HepG2 (cell line): ENCODE data around the gene TOX4. TPM values are rescaled to one million over a fixed set of nuclear protein-coding genes. Genes with fewer than 3 reads are reported as not detected.
A peak's percentile ranks its signal among the peaks of the same experiment; 100 is the strongest.

Source experiments
- BORCS8-MEF2B ChIP-seq: sonication (generic); formaldehyde crosslinking; IDR thresholded peaks from 2 replicates; pipeline ENCODE4 v1.8.0; 2022; ENCODE audit warnings: mild to moderate bottlenecking, missing genetic modification reagents
- FOXA1 ChIP-seq, 2 experiments: fragments of 450-650 bp in 1 of 2; sonication (generic) in 1 of 2; formaldehyde crosslinking in 1 of 2; IDR thresholded peaks; 2 replicates each; pipeline versions ENCODE4 v1.4.0 to v1.6.1; 2016 to 2020; ENCODE audit warnings: missing genetic modification reagents in 1 of 2
- HCFC1 ChIP-seq: fragments of 150-350 bp; IDR thresholded peaks from 2 replicates; pipeline ENCODE4 v1.6.1; 2014; ENCODE audit warnings: low read depth, low read length
- NAIF1 ChIP-seq: sonication (generic); formaldehyde crosslinking; IDR thresholded peaks from 2 replicates; pipeline ENCODE4 v1.5.0; 2020; ENCODE audit warnings: mild to moderate bottlenecking, missing genetic modification reagents, borderline replicate concordance
- NFIC ChIP-seq: IDR thresholded peaks from 2 replicates; pipeline ENCODE4 v1.6.1; 2012; ENCODE audit warnings: mild to moderate bottlenecking, low read length, inconsistent platforms
- RARG ChIP-seq: sonication (generic); formaldehyde crosslinking; IDR thresholded peaks from 2 replicates; pipeline ENCODE4 v1.4.0; 2020; ENCODE audit warnings: low read depth, mild to moderate bottlenecking, missing genetic modification reagents
- RNF2 ChIP-seq: fragments of 450-650 bp; conservative IDR thresholded peaks from 2 replicates; pipeline ENCODE4 v1.6.1; 2016; ENCODE audit warnings: low read depth
- ZFP1 ChIP-seq: IDR thresholded peaks from 2 replicates; pipeline ENCODE4 v1.6.1; 2016
- ZFP82 ChIP-seq: sonication (generic); formaldehyde crosslinking; IDR thresholded peaks from 2 replicates; pipeline ENCODE4 v1.5.1; 2020; ENCODE audit warnings: mild to moderate bottlenecking, missing genetic modification reagents, borderline replicate concordance
- ZNF432 ChIP-seq: sonication (generic); formaldehyde crosslinking; IDR thresholded peaks from 2 replicates; pipeline ENCODE4 v1.5.0; 2020; ENCODE audit warnings: missing genetic modification reagents, mild to moderate bottlenecking, borderline replicate concordance
- ZNF550 ChIP-seq: sonication (generic); formaldehyde crosslinking; IDR thresholded peaks from 2 replicates; pipeline ENCODE4 v1.4.0; 2020; ENCODE audit warnings: mild to moderate bottlenecking, missing genetic modification reagents, borderline replicate concordance
- ZNF598 ChIP-seq: sonication (generic); formaldehyde crosslinking; IDR thresholded peaks from 2 replicates; pipeline ENCODE4 v1.5.1; 2020; ENCODE audit warnings: mild to moderate bottlenecking, missing genetic modification reagents, borderline replicate concordance
- ZNF644 ChIP-seq: IDR thresholded peaks from 2 replicates; pipeline ENCODE4 v1.6.1; 2016; ENCODE audit warnings: low read depth
- polyA plus RNA-seq, 8 experiments: library from polyadenylated mRNA; depleted of rRNA in 3 of 8; stranded (reverse) in 7 of 8; unstranded in 1 of 8; fragments of >200 nt; fragmentation: Illumina TruSeq in 4 of 8; extraction: Trizol in 4 of 8; gene quantifications; 2 replicates each; pipeline versions ENCODE4 v1.2.1 to v1.2.3, GENCODE V29; 2011 to 2016; ENCODE audit warnings: low read depth in 4 of 8, missing spikeins in 1 of 8, mixed read lengths in 1 of 8; ENCODE audit not compliant: insufficient read depth in 1 of 8
- total RNA-seq, 5 experiments: library from RNA; depleted of rRNA; stranded (reverse); fragments of >200 nt; fragmentation: Illumina TruSeq; extraction: Trizol; gene quantifications; 2 replicates each; pipeline ENCODE4 v1.2.3, GENCODE V29; 2016; ENCODE audit warnings: low read depth in 1 of 5
- TF ChIP-seq, protein P1 (sequence below), 2 experiments: IDR thresholded peaks; 2 replicates each; pipeline ENCODE4 v1.6.1; 2011 to 2012; ENCODE audit warnings: low read length in 2 of 2, borderline replicate concordance in 1 of 2, low read depth in 1 of 2, mild to moderate bottlenecking in 1 of 2, moderate library complexity in 1 of 2
- TF ChIP-seq, protein P2 (sequence below): sonication (generic); formaldehyde crosslinking; conservative IDR thresholded peaks from 2 replicates; pipeline ENCODE4 v1.4.0; 2020; ENCODE audit warnings: missing genetic modification reagents
- TF ChIP-seq, protein P3 (sequence below): sonication (generic); formaldehyde crosslinking; conservative IDR thresholded peaks from 2 replicates; pipeline ENCODE4 v1.4.0; 2020; ENCODE audit warnings: missing genetic modification reagents
- TF ChIP-seq, protein P4 (sequence below): sonication (generic); formaldehyde crosslinking; IDR thresholded peaks from 2 replicates; pipeline ENCODE4 v1.4.0; 2020; ENCODE audit warnings: mild to moderate bottlenecking, missing genetic modification reagents
- TF ChIP-seq, protein P5 (sequence below): sonication (generic); formaldehyde crosslinking; IDR thresholded peaks from 2 replicates; pipeline ENCODE4 v1.9.0; 2021; ENCODE audit warnings: missing genetic modification reagents, mild to moderate bottlenecking, borderline replicate concordance

Gene TOX4
- total and polyA plus RNA-seq, 2 of the 13 experiments (the other 11 are each of a cell fraction or from before 2014, with no cell fraction given): 71.8 to 163 TPM

DNA sequence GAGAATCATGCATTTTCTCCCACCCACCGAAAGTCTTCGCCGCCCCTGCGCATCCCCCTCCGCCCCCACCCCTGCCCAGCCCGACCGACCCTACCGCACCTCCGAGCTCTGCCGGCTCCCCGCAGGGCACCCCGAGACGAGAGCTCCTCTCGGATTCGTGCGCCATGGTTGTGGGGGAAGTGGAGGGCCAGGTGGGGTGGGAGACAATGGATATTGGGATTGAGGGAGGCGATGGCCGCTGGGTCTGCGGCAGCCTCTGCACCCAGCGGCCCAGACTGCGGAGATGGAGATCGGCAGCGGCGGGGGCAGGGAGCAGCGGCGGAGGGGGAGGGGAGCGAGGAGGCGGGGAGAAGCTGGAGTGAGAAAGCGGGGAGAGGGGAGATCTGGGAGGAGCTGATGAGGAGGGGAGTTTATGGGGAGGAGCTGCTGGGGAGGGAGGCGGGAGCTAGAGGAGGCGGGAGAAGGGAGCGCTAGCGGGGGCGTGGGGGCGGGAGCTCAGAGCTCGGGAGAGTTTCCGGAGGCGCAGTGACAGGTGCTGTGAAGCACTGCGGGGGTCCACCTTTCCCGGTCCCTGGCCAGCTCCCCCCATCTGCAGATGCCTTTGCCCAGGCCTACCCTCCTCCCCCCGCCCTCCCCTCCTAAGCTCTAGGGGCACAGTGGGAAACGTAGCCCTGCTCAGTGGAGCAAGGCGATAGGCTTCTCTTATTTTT, 49.1 kb downstream of the TOX4 start, which contains the start of gene SALL2 (continued):
- TF ChIP-seq, protein P1, sequence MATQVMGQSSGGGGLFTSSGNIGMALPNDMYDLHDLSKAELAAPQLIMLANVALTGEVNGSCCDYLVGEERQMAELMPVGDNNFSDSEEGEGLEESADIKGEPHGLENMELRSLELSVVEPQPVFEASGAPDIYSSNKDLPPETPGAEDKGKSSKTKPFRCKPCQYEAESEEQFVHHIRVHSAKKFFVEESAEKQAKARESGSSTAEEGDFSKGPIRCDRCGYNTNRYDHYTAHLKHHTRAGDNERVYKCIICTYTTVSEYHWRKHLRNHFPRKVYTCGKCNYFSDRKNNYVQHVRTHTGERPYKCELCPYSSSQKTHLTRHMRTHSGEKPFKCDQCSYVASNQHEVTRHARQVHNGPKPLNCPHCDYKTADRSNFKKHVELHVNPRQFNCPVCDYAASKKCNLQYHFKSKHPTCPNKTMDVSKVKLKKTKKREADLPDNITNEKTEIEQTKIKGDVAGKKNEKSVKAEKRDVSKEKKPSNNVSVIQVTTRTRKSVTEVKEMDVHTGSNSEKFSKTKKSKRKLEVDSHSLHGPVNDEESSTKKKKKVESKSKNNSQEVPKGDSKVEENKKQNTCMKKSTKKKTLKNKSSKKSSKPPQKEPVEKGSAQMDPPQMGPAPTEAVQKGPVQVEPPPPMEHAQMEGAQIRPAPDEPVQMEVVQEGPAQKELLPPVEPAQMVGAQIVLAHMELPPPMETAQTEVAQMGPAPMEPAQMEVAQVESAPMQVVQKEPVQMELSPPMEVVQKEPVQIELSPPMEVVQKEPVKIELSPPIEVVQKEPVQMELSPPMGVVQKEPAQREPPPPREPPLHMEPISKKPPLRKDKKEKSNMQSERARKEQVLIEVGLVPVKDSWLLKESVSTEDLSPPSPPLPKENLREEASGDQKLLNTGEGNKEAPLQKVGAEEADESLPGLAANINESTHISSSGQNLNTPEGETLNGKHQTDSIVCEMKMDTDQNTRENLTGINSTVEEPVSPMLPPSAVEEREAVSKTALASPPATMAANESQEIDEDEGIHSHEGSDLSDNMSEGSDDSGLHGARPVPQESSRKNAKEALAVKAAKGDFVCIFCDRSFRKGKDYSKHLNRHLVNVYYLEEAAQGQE (IDR thresholded peaks at IDR 0.05; ENCODE audit: borderline replicate concordance in 1 of 2, low read depth in 1 of 2, low read length in 2 of 2): no peak
- TF ChIP-seq NFIC: no peak
- TF ChIP-seq BORCS8-MEF2B (CRISPR knock-in tag): peak; percentile 32; the same call in 1 of the 2 replicates
- TF ChIP-seq ZFP82 (CRISPR knock-in tag): no peak
- TF ChIP-seq ZFP1 (CRISPR knock-in tag): no peak
- TF ChIP-seq, protein P2, sequence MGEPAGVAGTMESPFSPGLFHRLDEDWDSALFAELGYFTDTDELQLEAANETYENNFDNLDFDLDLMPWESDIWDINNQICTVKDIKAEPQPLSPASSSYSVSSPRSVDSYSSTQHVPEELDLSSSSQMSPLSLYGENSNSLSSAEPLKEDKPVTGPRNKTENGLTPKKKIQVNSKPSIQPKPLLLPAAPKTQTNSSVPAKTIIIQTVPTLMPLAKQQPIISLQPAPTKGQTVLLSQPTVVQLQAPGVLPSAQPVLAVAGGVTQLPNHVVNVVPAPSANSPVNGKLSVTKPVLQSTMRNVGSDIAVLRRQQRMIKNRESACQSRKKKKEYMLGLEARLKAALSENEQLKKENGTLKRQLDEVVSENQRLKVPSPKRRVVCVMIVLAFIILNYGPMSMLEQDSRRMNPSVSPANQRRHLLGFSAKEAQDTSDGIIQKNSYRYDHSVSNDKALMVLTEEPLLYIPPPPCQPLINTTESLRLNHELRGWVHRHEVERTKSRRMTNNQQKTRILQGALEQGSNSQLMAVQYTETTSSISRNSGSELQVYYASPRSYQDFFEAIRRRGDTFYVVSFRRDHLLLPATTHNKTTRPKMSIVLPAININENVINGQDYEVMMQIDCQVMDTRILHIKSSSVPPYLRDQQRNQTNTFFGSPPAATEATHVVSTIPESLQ (CRISPR knock-in tag): no peak
- TF ChIP-seq ZNF432 (CRISPR knock-in tag): no peak
- TF ChIP-seq RARG (CRISPR knock-in tag): no peak
- no peak for TF ChIP-seq ZNF550
- no peak for TF ChIP-seq HCFC1
- TF ChIP-seq, protein P3, sequence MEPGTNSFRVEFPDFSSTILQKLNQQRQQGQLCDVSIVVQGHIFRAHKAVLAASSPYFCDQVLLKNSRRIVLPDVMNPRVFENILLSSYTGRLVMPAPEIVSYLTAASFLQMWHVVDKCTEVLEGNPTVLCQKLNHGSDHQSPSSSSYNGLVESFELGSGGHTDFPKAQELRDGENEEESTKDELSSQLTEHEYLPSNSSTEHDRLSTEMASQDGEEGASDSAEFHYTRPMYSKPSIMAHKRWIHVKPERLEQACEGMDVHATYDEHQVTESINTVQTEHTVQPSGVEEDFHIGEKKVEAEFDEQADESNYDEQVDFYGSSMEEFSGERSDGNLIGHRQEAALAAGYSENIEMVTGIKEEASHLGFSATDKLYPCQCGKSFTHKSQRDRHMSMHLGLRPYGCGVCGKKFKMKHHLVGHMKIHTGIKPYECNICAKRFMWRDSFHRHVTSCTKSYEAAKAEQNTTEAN: no peak
- TF ChIP-seq FOXA1 (IDR thresholded peaks at IDR 0.05): no peak
- no peak for TF ChIP-seq FOXA1 (CRISPR knock-in tag; IDR thresholded peaks at IDR 0.05)
- TF ChIP-seq, protein P4, sequence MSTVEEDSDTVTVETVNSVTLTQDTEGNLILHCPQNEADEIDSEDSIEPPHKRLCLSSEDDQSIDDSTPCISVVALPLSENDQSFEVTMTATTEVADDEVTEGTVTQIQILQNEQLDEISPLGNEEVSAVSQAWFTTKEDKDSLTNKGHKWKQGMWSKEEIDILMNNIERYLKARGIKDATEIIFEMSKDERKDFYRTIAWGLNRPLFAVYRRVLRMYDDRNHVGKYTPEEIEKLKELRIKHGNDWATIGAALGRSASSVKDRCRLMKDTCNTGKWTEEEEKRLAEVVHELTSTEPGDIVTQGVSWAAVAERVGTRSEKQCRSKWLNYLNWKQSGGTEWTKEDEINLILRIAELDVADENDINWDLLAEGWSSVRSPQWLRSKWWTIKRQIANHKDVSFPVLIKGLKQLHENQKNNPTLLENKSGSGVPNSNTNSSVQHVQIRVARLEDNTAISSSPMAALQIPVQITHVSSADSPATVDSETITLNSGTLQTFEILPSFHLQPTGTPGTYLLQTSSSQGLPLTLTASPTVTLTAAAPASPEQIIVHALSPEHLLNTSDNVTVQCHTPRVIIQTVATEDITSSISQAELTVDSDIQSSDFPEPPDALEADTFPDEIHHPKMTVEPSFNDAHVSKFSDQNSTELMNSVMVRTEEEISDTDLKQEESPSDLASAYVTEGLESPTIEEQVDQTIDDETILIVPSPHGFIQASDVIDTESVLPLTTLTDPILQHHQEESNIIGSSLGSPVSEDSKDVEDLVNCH (CRISPR knock-in tag): no peak
- TF ChIP-seq, protein P5, sequence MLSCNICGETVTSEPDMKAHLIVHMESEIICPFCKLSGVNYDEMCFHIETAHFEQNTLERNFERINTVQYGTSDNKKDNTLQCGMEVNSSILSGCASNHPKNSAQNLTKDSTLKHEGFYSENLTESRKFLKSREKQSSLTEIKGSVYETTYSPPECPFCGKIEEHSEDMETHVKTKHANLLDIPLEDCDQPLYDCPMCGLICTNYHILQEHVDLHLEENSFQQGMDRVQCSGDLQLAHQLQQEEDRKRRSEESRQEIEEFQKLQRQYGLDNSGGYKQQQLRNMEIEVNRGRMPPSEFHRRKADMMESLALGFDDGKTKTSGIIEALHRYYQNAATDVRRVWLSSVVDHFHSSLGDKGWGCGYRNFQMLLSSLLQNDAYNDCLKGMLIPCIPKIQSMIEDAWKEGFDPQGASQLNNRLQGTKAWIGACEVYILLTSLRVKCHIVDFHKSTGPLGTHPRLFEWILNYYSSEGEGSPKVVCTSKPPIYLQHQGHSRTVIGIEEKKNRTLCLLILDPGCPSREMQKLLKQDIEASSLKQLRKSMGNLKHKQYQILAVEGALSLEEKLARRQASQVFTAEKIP (CRISPR knock-in tag): no peak
- TF ChIP-seq ZNF644 (CRISPR knock-in tag): no peak
- no peak for TF ChIP-seq ZNF598 (CRISPR knock-in tag)
- TF ChIP-seq NAIF1: no peak
- no peak for TF ChIP-seq RNF2
